TTC549 (cell line): ENCODE measurements around the gene ASB3.

Experiments
- FAIRE-seq: peaks from 2 replicates; lab custom pipeline; 2012; peaks lifted over from hg19 to GRCh38; lab: Jason Lieb, UNC

Gene ASB3

DNA sequence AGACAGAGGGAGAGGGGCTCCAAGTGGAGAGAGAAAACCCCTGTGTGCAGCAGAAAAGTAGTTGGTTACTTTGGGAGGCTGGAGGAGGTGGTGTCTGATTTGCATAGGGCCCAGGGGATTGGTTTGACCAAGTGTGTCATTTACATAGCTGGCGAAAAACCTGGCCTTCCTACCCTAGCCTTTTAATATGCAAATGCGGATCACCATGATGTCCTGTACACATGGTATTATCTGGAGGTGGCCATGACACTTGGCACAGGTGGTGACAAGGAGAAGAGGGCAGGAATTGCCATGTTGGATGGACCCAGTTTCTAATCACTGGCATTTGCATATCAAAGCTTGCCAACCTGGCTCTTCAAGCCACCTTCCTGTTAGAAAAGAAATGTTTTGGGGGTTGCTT, 140.0 kb downstream of the ASB3 start:
- no peak for FAIRE-seq

DNA sequence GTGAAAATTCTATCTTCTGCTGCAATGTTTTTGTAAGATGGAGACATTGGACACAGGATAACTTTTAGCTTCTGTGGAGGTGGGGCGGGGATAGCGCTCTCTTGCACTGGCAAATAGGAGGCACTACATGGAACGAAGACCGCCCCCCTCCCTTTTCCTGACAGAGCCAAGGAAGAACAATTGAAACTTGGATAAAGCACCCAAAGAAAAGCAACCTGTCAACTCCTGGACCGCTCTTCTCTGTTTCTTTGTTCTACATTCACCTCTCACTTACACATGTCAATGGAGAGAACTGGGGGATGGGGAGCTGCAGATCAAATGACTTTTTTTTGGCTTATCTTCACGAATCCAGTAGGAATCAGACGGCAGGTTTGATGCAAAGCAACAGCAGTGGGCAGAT, 145.5 kb downstream of the ASB3 start:
- FAIRE-seq = no peak

DNA sequence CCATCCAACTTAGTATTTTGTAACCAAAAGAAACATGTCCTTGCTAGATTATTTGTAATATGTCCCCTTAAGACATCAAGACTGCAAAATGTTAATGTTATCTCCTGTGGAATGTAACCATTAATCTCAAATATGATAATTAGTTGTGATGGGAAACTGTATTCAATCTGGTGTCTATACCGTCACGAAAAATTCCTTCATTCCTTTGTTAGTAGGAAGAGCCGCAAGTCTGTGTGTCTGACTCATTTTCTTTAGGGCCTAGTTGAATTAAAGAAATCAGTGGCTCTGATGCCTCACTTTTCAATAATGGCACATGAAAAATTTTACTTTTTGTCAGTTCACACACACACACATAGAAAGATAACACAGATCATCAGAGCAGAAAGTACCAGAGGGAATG, 146.3 kb downstream of the ASB3 start:
- FAIRE-seq = no peak

DNA sequence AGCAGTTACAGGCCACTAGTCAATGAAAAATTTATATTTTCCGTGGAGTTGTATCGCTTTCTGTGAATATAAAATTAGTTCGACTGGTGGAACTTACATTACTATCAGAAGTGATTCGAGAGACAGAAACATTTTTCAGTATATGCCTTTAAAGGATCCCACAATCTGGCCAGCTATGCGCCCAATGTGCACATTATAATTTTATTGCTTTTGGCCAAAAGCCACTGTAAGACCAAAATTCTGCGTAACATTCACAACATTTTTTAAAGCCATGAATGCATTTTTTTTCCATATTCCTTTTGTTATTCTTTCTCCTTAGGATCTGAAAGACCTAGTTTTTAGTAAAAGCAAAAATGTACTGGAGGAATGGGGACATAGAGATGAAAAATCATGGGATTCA, 150.2 kb downstream of the ASB3 start:
- FAIRE-seq = no peak

DNA sequence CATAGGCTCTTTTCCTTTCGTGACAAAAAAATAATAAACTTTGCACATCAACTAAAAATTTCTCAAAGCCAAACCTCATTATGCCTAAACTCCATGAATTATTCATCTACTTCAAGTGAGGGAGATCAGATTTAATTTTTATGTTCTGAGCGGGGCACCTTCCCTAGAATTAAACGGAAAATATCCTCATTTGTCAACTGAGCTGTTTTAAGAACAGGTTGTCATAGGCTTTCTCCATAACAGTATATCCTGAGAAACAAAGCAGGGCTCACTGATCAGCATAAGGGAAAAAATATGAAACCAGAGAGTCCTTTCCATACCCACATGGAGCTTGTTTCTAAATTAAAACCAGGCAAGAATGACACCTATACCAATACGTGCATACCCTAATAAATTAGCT, 150.6 kb downstream of the ASB3 start:
- FAIRE-seq = no peak

DNA sequence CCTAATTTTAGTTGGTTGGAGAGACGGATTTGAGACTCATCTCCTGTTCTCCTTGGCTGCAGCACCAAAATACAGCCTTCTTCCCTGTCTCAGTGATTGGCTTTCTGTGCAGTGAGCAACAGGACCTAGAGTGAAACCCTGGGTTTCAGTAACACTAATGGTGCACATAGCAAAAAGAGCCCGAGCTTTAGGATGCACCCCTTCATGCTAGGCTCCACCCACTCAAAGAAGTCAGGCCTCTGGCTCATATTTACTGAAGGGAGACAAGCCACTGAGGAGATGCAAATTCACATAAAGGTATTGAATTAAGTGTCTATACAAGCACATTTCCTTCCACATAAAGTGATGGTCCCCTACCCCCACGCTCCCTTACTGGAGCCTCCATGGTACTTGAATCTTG, 151.1 kb downstream of the ASB3 start:
- no peak for FAIRE-seq

DNA sequence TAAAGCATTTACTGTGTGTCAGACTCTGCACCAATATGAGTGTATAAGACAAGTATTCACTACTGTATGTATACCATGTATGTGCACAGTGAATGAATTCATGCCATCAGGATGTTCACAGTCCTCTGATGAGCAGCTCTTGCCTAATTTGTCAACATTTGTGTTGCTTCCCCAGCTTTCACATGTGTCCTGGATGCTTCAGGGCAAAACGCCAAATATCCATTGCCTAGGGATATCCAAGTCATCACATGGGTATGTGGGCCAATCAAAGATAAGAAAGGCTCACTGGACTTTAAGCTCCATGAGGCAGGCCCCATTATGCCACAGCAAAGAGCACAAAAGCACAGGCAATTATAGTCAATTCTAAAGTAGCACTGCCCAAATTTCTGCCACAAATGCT, 153.3 kb downstream of the ASB3 start:
- FAIRE-seq = no peak

DNA sequence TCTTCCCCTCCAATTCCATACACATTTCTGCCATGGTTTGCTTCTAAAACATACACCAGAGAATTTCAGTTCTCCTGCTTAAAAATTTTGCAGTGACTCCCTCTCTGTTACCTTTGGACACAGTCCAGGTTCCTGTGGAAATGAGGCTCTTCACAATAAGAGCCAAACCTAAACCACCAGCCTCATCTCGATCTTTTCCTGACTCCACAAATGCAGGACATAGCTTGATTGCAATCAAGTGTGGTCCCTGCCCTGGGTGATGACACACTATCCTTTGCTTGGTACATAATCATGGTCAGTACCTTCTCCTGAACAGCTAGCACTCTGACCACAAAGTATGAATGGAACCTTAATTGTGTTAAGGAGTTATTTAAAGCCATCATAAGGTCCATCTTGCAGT, 154.0 kb downstream of the ASB3 start:
- FAIRE-seq = no peak

DNA sequence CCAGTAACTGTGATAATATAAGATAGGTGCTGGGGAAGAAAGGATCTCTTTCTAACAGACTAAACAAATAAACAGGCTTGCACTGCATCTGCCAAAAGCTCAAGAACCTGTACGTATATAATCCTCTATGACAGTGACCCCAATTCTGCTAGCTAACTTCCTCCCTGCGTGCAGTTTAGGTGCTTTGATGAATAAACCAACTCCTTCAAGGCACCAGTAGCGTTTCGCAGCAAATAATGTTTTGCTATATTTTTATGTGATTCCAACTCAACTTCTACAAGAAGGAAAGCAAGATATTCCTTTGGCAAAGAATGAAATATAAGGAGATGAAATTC, 154.7 kb downstream of the ASB3 start:
- FAIRE-seq = no peak

DNA sequence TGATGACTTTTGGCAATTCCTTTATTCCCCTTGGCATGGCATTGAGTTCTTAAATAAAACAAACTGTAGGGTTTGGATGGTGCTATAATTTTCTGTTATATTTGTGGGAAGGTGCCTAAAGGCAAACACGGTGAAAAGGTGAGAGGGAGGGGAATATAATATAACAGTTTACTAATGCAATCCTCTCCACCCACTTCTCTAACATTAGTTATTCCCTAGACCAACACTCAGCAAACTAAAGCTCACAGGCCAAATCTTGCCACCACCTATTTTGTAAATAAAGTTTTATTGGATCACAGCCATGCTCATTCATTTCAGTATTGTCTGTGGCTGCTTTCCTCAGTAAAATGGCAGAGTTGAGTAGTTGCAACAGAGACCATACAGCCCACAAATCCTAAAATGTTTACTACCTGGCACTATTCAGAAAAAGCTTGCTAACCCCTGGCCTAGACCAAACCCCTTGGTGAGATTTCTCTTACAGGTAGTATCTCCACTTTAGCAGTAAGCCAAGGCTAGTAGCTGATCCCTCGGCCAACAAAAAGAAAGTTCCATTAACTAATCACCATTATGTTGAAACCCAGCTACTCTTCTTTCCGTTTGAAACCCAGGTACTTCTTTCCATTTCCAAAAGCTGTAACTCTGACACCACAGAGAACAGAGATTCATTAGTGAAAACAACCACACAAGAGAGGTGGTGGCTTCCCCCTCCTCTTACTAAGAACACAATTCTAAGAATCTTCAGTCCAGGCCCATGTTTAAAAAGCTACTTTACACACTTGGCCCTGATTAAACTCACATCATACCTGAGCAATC, 155.2 kb downstream of the ASB3 start:
- no peak for FAIRE-seq

DNA sequence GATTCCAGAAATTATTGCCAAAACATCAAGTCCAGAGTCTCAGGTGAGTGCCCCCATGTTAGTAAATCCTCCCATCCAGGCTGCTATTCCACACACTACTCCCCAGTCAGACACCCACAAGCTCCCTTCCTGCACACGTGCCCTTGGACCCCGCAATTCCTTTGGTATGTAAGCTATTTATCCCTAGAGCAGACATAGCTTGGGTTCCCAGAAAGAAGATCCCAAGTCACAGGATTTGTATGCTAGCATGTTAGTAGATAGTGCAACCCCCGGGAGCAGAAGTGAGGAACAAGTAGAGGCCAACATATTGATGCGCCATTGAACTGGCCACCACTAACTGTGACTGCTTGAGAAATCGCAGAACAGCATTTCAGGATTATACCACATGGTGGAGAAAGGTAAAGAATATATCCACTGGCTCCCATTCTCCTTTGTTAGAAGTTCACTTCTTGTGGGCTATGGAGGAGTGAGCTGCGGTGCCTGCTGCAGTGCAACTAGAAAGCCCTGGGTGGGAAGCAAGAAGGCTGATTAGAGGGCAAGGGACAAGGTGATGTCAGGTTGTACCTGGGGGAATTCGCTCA, 156.6 kb downstream of the ASB3 start:
- FAIRE-seq = no peak

DNA sequence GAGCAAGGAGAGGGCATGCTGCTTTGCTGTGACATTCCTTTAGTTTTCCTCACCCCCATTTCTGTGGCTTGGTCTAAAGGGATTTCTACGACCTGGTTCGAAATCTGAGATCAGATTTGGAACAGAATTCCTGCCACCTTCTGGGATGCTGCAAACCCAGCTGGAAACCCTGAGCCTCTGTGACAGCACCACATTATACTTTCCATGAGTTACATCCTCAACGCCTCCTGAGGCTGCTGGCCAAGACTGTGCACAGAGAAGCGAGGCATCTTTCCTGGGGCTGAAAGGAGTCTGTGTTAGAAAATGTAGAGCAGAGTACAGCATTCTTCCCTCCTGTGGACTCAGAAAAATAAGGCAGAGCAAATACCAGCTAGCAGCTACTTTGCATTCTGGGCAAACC, 157.3 kb downstream of the ASB3 start:
- no peak for FAIRE-seq

DNA sequence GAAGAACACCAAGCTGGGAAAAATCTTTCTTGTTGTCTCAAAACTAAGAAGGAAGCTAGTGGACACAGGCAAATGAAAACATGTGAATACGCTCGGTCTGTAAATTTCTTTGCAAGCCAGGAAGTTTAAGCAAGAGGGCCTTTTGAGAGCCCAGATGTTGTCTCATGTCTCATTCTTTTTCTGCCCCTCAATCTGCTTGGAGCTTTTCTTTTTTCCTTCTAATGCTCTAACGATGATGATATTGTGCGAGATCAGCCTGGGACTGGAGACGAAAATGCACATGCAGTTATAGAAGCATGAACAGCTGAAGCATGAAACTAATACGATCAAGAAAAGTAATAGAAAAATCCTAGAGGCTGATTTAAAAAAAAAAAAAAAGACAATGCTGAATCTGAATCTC, 157.8 kb downstream of the ASB3 start:
- FAIRE-seq = no peak

DNA sequence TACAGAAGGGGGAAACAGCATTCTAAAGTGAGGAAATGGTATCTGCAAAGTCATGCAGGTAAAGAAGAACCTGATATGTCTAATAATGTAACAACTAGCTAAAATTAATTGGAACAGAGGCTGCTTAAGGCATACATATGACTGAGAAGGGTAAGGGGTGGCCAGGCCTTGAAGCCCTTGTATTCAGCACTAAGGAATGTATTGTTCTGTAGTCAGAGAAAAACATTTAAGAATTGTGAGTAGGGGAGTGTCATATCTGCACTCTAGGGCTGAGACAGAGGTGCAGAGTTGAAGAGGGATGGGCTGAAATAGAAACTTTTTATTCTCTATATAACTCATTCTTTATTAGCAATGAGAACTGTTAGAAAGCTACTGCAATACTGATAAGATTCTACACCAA, 164.6 kb downstream of the ASB3 start:
- no peak for FAIRE-seq

DNA sequence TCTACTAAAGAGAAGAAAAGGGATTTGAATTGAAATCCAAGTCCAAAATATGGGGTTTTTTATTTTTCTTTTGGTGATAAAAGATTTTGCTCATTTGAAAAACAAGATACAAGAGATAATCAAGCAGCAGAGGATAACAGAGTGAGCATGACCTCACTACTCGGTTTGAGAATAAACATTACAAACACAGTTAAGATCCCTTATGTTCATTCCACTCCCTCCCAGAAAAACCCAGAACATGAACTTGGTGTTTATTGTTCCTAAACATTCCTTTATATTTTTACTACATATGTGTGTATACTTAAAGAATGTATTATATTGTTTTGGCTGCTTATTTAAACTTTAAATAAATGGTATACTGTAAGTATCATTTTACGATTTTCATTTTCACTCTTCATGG, 165.8 kb downstream of the ASB3 start:
- no peak for FAIRE-seq
